NB4 (cell line): ENCODE data around the gene ZNF2.

ENCODE experiments used
- MYC ChIP-seq: IDR thresholded peaks from 2 replicates; pipeline ENCODE4 v1.6.1; 2011; ENCODE audit warnings: low read depth, low read length
- POLR2A ChIP-seq: IDR thresholded peaks from 2 replicates; pipeline ENCODE4 v1.6.1; 2011; ENCODE audit warnings: mild to moderate bottlenecking; ENCODE audit not compliant: insufficient read length; ENCODE audit errors: extremely low read depth
- TF ChIP-seq, protein P1 (sequence below): IDR thresholded peaks from one replicate; pipeline ENCODE4 v1.5.1; 2012; ENCODE audit warnings: low read depth, low read length

DNA sequence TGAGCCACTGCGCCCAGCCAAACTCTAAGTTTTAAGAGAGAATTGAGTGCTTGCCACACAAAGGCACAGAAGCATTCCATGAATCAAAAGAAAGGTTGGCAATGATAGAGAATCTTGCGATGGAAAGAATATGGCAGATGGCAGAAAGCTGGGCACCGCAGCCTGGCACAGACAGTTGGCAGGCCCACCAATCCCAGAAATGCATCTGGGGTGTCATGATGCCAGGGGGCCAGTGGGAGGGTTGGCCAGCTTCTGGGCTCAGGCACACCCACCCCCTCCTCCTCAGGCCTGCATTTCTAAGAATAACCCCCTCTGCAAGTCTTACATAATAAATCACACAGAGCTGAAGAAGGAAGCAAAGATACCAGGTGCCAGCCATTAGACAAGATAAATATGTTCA, 19.6 kb downstream of the ZNF2 start:
- TF ChIP-seq, protein P1, sequence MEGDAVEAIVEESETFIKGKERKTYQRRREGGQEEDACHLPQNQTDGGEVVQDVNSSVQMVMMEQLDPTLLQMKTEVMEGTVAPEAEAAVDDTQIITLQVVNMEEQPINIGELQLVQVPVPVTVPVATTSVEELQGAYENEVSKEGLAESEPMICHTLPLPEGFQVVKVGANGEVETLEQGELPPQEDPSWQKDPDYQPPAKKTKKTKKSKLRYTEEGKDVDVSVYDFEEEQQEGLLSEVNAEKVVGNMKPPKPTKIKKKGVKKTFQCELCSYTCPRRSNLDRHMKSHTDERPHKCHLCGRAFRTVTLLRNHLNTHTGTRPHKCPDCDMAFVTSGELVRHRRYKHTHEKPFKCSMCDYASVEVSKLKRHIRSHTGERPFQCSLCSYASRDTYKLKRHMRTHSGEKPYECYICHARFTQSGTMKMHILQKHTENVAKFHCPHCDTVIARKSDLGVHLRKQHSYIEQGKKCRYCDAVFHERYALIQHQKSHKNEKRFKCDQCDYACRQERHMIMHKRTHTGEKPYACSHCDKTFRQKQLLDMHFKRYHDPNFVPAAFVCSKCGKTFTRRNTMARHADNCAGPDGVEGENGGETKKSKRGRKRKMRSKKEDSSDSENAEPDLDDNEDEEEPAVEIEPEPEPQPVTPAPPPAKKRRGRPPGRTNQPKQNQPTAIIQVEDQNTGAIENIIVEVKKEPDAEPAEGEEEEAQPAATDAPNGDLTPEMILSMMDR = no peak
- TF ChIP-seq POLR2A (no peak), MYC (no peak)
